Karpas-422 (cell line): ENCODE measurements around the gene LILRB3. TPM values are rescaled to one million over a fixed set of nuclear protein-coding genes. Genes with fewer than 3 reads are reported as not detected.
"Not testable (repeated sequence)": the region's sequence is repeated elsewhere in the genome, so short reads cannot be mapped to it uniquely, and the experiment has no call there.

Experiments
- DNase-seq: peaks from one replicate; pipeline ENCODE4 v3.0.0-alpha.2; 2015
- H2AFZ ChIP-seq: fragments of 200-600 bp; sonication (generic); 2 replicates; pipeline ENCODE4 v1.6.1; 2014; ENCODE audit warnings: antibody characterized with exemption, low read length, mixed read lengths
- H3K27ac ChIP-seq: fragments of 200-600 bp; sonication (generic); 2 replicates; pipeline ENCODE4 v1.5.1; 2014; ENCODE audit warnings: mild to moderate bottlenecking, low read length, moderate library complexity
- H3K27me3 ChIP-seq: fragments of 200-600 bp; sonication (generic); 2 replicates; pipeline ENCODE4 v1.6.1; 2014; ENCODE audit warnings: low read length, mixed read lengths
- H3K36me3 ChIP-seq: fragments of 200-600 bp; sonication (generic); 2 replicates; pipeline ENCODE4 v1.6.1; 2014; ENCODE audit warnings: low read length, mixed read lengths; ENCODE audit not compliant: insufficient read depth
- H3K4me1 ChIP-seq: fragments of 200-600 bp; sonication (generic); 2 replicates; pipeline ENCODE4 v1.6.1; 2014; ENCODE audit warnings: mild to moderate bottlenecking, low read length, mixed read lengths
- H3K4me2 ChIP-seq: fragments of 200-600 bp; sonication (generic); 2 replicates; pipeline ENCODE4 v1.6.1; 2014; ENCODE audit warnings: low read length, low read depth, mild to moderate bottlenecking; ENCODE audit not compliant: poor library complexity, severe bottlenecking
- H3K4me3 ChIP-seq: fragments of 200-600 bp; sonication (generic); 2 replicates; pipeline ENCODE4 v1.5.1; 2014; ENCODE audit warnings: mild to moderate bottlenecking, antibody characterized with exemption, low read length, mixed read lengths
- H3K79me2 ChIP-seq: fragments of 200-600 bp; sonication (generic); 2 replicates; pipeline ENCODE4 v1.6.1; 2014; ENCODE audit warnings: mild to moderate bottlenecking, low read length, mixed read lengths
- H3K9ac ChIP-seq: fragments of 200-600 bp; sonication (generic); 2 replicates; pipeline ENCODE4 v1.6.0; 2014; ENCODE audit warnings: low read length
- H3K9me2 ChIP-seq: fragments of 200-600 bp; sonication (generic), shearing (Covaris generic); replicated peaks from 2 replicates; pipeline ENCODE4 v1.6.0; 2014; ENCODE audit warnings: mild to moderate bottlenecking, low read length, moderate library complexity; ENCODE audit not compliant: insufficient read depth
- H3K9me3 ChIP-seq: fragments of 300-700, 200-600 bp; sonication (generic); 2 replicates; pipeline ENCODE4 v1.6.1; 2014; ENCODE audit warnings: low read length, mixed read lengths
- H4K20me1 ChIP-seq: fragments of 200-600 bp; sonication (generic); 2 replicates; pipeline ENCODE4 v1.6.1; 2014; ENCODE audit warnings: mild to moderate bottlenecking, antibody characterized with exemption, low read length, low read depth; ENCODE audit not compliant: insufficient read depth
- total RNA-seq: library from RNA; depleted of rRNA; stranded (reverse); fragments of >200 nt; shearing (Covaris generic); gene quantifications from 2 replicates; pipeline ENCODE4 v1.2.3, GENCODE V29; 2014; ENCODE audit warnings: low replicate concordance

The LILRB3 gene
- total RNA-seq, 1 experiment from 2014 or later, result not detected

- peaks cover 8% of the 10 kb centered on the region; the same call in 1 of the 2 replicates for H3K36me3 ChIP-seq
- peak; percentile 73 for DNase-seq
- H3K9ac ChIP-seq, result peak overlapping the region; percentile 90
- no peaks in the 10 kb centered on the region for H3K9me2 ChIP-seq
- H3K9me3 ChIP-seq, result no peaks in the 10 kb centered on the region
- peaks cover 43% of the 10 kb centered on the region for H3K79me2 ChIP-seq
- no peaks in the 10 kb centered on the region for H3K27me3 ChIP-seq
- H4K20me1 ChIP-seq, result no peaks in the 10 kb centered on the region
- peak overlapping the region; percentile 90 for H3K4me2 ChIP-seq
- H3K4me3 ChIP-seq, result peak overlapping the region; percentile 76
- peak overlapping the region; percentile 81 for H3K27ac ChIP-seq
- H3K4me1 ChIP-seq, result peaks cover 22% of the 10 kb centered on the region
- H2AFZ ChIP-seq, result no peak overlapping the region
These were observed 34.5 kb downstream of the LILRB3 start for GRCh38 chr19:54188215-54188871.

GRCh38 chr19:54186934-54187381 is 35.8 kb downstream of the LILRB3 start:
- no peaks in the 10 kb centered on the region for H4K20me1 ChIP-seq
- no peak overlapping the region for H3K4me3 ChIP-seq
- H3K4me1 ChIP-seq, result peaks cover 10% of the 10 kb centered on the region
- no peak for DNase-seq
- no peaks in the 10 kb centered on the region for H3K27me3 ChIP-seq
- peak overlapping the region; percentile 6; the same call in 1 of the 2 replicates for H3K9ac ChIP-seq
- no peak overlapping the region for H2AFZ ChIP-seq
- H3K79me2 ChIP-seq, result peaks cover 29% of the 10 kb centered on the region
- no peak overlapping the region for H3K27ac ChIP-seq
- no peaks in the 10 kb centered on the region for H3K9me2 ChIP-seq
- no peak overlapping the region for H3K4me2 ChIP-seq
- no peaks in the 10 kb centered on the region for H3K9me3 ChIP-seq
- H3K36me3 ChIP-seq, result 0 out of 2 replicates have a peak, but pooled peaks cover 4% of the 10 kb centered on the region

- Histone ChIP-seq H3K9me2 (no peaks in the 10 kb centered on the region), H3K9ac (no peak overlapping the region), H3K4me1 (peaks cover 8% of the 10 kb centered on the region), H3K9me3 (no peaks in the 10 kb centered on the region), H3K36me3 (0 out of 2 replicates have a peak, but pooled peaks cover 4% of the 10 kb centered on the region), H2AFZ (no peak overlapping the region), H4K20me1 (no peaks in the 10 kb centered on the region), H3K4me2 (no peak overlapping the region), H3K4me3 (no peak overlapping the region), H3K79me2 (peaks cover 24% of the 10 kb centered on the region), H3K27me3 (no peaks in the 10 kb centered on the region), H3K27ac (no peak overlapping the region)
- DNase-seq, result peak; percentile 39
These were observed 36.5 kb downstream of the LILRB3 start for GRCh38 chr19:54186351-54186750.

DNA sequence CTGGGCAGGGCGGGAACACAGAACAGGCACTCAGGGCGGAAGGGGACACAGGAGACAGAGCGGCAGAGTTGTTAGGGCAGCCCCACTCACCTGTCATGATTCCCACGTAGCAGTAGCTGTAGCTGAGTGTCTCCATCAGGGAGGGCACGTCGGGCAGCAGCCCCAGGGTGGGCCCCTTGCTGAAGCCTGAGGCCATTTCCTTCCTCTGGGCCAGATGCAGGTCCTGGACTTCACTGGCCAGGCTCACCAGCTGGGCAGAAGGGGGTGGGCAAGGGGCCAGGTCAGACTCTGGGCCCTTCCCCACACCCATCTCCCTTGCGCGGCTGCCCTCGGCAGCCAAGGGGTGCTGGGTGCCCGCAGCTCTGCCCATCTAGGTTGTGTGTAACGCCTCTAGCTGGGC is 39.4 kb downstream of the LILRB3 start:
- peak; percentile 37 for DNase-seq
- Histone ChIP-seq H4K20me1 (peaks cover 12% of the 10 kb centered on the region), H3K9me2 (no peaks in the 10 kb centered on the region), H3K79me2 (peaks cover 17% of the 10 kb centered on the region), H3K4me2 (no peak overlapping the region), H3K27me3 (no peaks in the 10 kb centered on the region), H3K4me1 (peaks cover 22% of the 10 kb centered on the region), H3K27ac (no peak overlapping the region), H3K9ac (no peak overlapping the region), H3K36me3 (0 out of 2 replicates have a peak, but pooled peaks cover 9% of the 10 kb centered on the region), H2AFZ (no peak overlapping the region), H3K4me3 (no peak overlapping the region), H3K9me3 (no peaks in the 10 kb centered on the region)

DNA sequence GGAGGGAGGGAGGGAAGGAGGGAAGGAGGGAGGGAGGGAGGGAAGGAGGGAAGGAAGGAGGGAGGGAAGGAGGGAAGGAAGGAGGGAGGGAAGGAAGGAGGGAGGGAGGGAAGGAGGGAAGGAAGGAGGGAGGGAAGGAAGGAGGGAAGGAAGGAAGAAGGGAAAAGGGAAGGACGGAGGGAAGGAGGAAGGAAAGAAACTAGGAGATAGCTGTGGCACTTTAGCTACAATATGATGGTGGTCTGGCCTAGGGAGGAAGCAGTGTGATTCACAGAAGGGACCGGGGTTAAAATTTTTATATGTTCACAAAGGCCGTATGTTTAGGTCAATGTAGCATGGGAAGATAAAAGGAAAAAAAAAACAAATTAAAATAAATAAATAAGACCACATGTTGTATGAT is 40.9 kb downstream of the LILRB3 start:
- not testable (repeated sequence) for DNase-seq

DNA sequence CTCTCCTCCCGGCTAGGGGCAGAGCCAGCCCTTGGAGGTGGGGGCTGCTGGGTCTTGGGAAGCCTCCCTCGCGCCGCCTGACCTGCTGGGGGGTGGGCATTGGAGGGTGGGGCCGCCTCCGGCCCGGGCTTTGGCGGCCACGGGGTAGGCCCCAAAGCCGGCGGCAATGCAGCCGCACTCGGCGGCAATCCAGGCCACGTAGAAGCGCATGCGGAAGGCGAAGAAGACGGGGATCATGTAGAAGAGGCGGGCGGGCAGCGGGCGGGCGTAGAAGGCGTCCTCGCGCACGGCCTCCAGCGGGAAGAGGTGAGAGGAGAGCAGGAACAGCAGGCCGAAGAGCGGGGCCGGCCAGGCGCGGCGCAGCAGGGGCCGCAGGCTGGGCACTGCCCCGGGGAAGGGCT is 42.1 kb downstream of the LILRB3 start:
- H3K4me3 ChIP-seq, result no peak overlapping the region
- H3K9ac ChIP-seq, result no peak overlapping the region
- H3K9me2 ChIP-seq, result no peaks in the 10 kb centered on the region
- H3K79me2 ChIP-seq, result no peaks in the 10 kb centered on the region
- no peak overlapping the region for H2AFZ ChIP-seq
- no peaks in the 10 kb centered on the region for H3K27me3 ChIP-seq
- peaks cover 17% of the 10 kb centered on the region for H3K36me3 ChIP-seq
- peaks cover 17% of the 10 kb centered on the region for H3K4me1 ChIP-seq
- H3K27ac ChIP-seq, result no peak overlapping the region
- no peak for DNase-seq
- peaks cover 12% of the 10 kb centered on the region for H4K20me1 ChIP-seq
- H3K9me3 ChIP-seq, result no peaks in the 10 kb centered on the region
- H3K4me2 ChIP-seq, result no peak overlapping the region

More for the DNA sequence above, 40.9 kb downstream of the LILRB3 start:
- not testable (repeated sequence) for H3K36me3 ChIP-seq, H3K4me2 ChIP-seq, H3K4me3 ChIP-seq, H3K79me2 ChIP-seq, H3K27ac ChIP-seq, H3K9me3 ChIP-seq, H2AFZ ChIP-seq, H3K9me2 ChIP-seq, H3K27me3 ChIP-seq, H3K9ac ChIP-seq
- Histone ChIP-seq H4K20me1 (peaks cover 12% of the 10 kb centered on the region), H3K4me1 (peaks cover 17% of the 10 kb centered on the region)

- Histone ChIP-seq H3K4me2 (no peak overlapping the region), H3K9me2 (no peaks in the 10 kb centered on the region)
These were observed 42.8 kb downstream of the LILRB3 start for GRCh38 chr19:54179921-54180461.

DNA sequence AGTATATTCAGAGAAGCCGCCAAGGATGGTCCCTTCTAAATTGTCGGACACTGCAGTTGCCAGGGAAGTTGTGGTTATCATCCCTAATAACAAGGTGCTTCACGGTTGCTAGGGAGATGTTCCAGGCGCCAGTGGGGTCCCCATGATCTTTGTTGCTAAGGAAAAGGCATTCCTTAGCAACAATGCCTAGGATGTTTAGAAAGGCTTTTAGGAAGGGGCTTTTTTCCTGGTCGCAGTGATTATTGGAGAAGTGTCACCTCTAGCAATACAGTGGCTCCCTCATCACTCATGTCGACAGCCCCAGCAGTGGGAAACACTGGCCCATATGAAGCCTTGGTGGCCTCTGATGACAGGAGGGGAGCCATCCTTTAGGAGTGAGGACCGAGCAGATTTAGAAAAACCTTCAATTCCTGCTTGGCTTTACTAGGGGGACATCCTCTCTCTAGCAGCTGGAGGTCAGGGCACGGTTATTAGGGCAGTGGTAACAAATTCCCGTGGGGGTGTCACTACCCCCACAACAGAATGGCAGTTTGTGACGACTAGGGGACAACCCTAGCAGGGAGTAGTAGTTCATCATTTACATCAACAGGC is 43.5 kb downstream of the LILRB3 start:
- no peak overlapping the region for H3K4me3 ChIP-seq
- H3K27ac ChIP-seq, result no peak overlapping the region

More at GRCh38 chr19:54179921-54180461, 42.8 kb downstream of the LILRB3 start:
- Histone ChIP-seq H3K4me1 (peaks cover 17% of the 10 kb centered on the region), H3K36me3 (peaks cover 17% of the 10 kb centered on the region), H3K27ac (no peak overlapping the region), H4K20me1 (peaks cover 12% of the 10 kb centered on the region), H3K27me3 (no peaks in the 10 kb centered on the region), H3K79me2 (no peaks in the 10 kb centered on the region), H2AFZ (no peak overlapping the region), H3K9ac (no peak overlapping the region), H3K9me3 (no peaks in the 10 kb centered on the region), H3K4me3 (no peak overlapping the region)
- peak; percentile 87 for DNase-seq

More for the DNA sequence above, 43.5 kb downstream of the LILRB3 start:
- DNase-seq, result no peak
- peaks cover 17% of the 10 kb centered on the region for H3K36me3 ChIP-seq
- H2AFZ ChIP-seq, result no peak overlapping the region
- peaks cover 12% of the 10 kb centered on the region for H4K20me1 ChIP-seq
- no peak overlapping the region for H3K4me2 ChIP-seq
- peaks cover 17% of the 10 kb centered on the region for H3K4me1 ChIP-seq
- H3K9me2 ChIP-seq, result no peaks in the 10 kb centered on the region
- no peaks in the 10 kb centered on the region for H3K27me3 ChIP-seq
- H3K79me2 ChIP-seq, result no peaks in the 10 kb centered on the region
- no peaks in the 10 kb centered on the region for H3K9me3 ChIP-seq
- H3K9ac ChIP-seq, result no peak overlapping the region
